GM12878 (cell line): ENCODE measurements around the gene PYM1. TPM values are rescaled to one million over a fixed set of nuclear protein-coding genes. Genes with fewer than 3 reads are reported as not detected.
A peak's percentile ranks its signal among the peaks of the same experiment; 100 is the strongest.

Source experiments
- ATAC-seq: fragments of 200-7000 bp; cut with Tn5 transposase; 3 replicates; pipeline ENCODE4 v1.9.1; 2020; ENCODE audit warnings: mild to moderate bottlenecking, moderate library complexity
- BruUV-seq: library from RNA; stranded (reverse); fragments of 400-500 nt; replicated peaks from 2 replicates; lab custom pipeline; 2021; lab: Mats Ljungman, UMichigan
- CTCF ChIA-PET: fragments of 300-600 bp; sonication (Branson Sonifier 250); formaldehyde crosslinking; extraction: SDS; loops from one replicate; lab custom pipeline; 2021; ENCODE audit warnings: inconsistent platforms; lab: Yijun Ruan, JAX
- POLR2A ChIA-PET: fragments of 350-600 bp; formaldehyde crosslinking; extraction: SDS; loops from one replicate; lab custom pipeline; 2021; ENCODE audit warnings: inconsistent platforms; lab: Charles Lee
- RAD21 ChIA-PET: fragments of 300-600 bp; sonication (Branson Sonifier 250); formaldehyde crosslinking; loops from one replicate; lab custom pipeline; 2023; ENCODE audit warnings: antibody characterized with exemption; ENCODE audit not compliant: unreplicated experiment; lab: Charles Lee
- SMC1A ChIA-PET: fragments of 300-600 bp; sonication (Branson Sonifier 250); formaldehyde crosslinking; loops from one replicate; lab custom pipeline; 2023; ENCODE audit not compliant: unreplicated experiment, uncharacterized antibody; lab: Charles Lee
- DNase-seq: peaks from one replicate; pipeline ENCODE4 v3.0.0-alpha.2; 2011; ENCODE audit warnings: low read depth, low spot score
- FAIRE-seq: peaks from 3 replicates; lab custom pipeline; 2011; peaks lifted over from hg19 to GRCh38; lab: Jason Lieb, UNC
- H2AFZ ChIP-seq: 2 replicates; pipeline ENCODE4 v1.6.0; 2011; ENCODE audit warnings: low read depth, low read length, control low read depth; ENCODE audit not compliant: control insufficient read depth
- H3K27ac ChIP-seq: 2 replicates; pipeline ENCODE4 v1.5.1; 2011; ENCODE audit warnings: control low read depth; ENCODE audit not compliant: control insufficient read depth, insufficient read depth
- H3K27me3 ChIP-seq, 2 experiments: replicated peaks in 1 of 2; 2 replicates each; pipeline versions ENCODE4 v1.6.0 to v1.6.1; 2011; ENCODE audit warnings: low read length in 1 of 2; ENCODE audit not compliant: control insufficient read depth in 2 of 2, insufficient read depth in 2 of 2
- H3K36me3 ChIP-seq, 2 experiments: 2 replicates each; pipeline ENCODE4 v1.5.1; 2011; ENCODE audit warnings: low read length in 1 of 2; ENCODE audit not compliant: control insufficient read depth in 2 of 2, insufficient read depth in 2 of 2
- H3K4me1 ChIP-seq: 2 replicates; pipeline ENCODE4 v1.6.1; 2011; ENCODE audit warnings: mild to moderate bottlenecking, low read length, moderate library complexity, mixed read lengths; ENCODE audit not compliant: control insufficient read depth, insufficient read depth
- H3K4me2 ChIP-seq: 2 replicates; pipeline ENCODE4 v1.6.0; 2011; ENCODE audit warnings: control low read depth; ENCODE audit not compliant: control insufficient read depth, insufficient read depth
- H3K4me3 ChIP-seq: fragments of 200-600 bp; sonication (generic); 2 replicates; pipeline ENCODE4 v1.5.1; 2016
- H3K79me2 ChIP-seq: 2 replicates; pipeline ENCODE4 v1.6.0; 2011; ENCODE audit warnings: low read length; ENCODE audit not compliant: control insufficient read depth, insufficient read depth
- H3K9ac ChIP-seq: 2 replicates; pipeline ENCODE4 v1.8.0; 2011; ENCODE audit warnings: low read length, control low read depth, mixed read lengths; ENCODE audit not compliant: control insufficient read depth, insufficient read depth
- H3K9me3 ChIP-seq: replicated peaks from 3 replicates; pipeline ENCODE4 v1.5.1; 2011; ENCODE audit warnings: mild to moderate bottlenecking, low read length; ENCODE audit not compliant: control insufficient read depth, insufficient read depth
- H4K20me1 ChIP-seq: 2 replicates; pipeline ENCODE4 v1.6.0; 2011; ENCODE audit not compliant: control insufficient read depth, insufficient read depth
- CREB1 ChIP-seq: IDR thresholded peaks from 2 replicates; pipeline ENCODE4 v1.6.1; 2012; ENCODE audit warnings: low read depth, mild to moderate bottlenecking, inconsistent platforms
- EGR1 ChIP-seq, 2 experiments: IDR thresholded peaks; 1 replicate in 1 of 2; 2 replicates in 1 of 2; pipeline ENCODE4 v1.6.1; 2011 to 2012; ENCODE audit warnings: low read depth in 2 of 2, low read length in 2 of 2, borderline replicate concordance in 1 of 2, mild to moderate bottlenecking in 1 of 2, moderate library complexity in 1 of 2
- EP300 ChIP-seq, 2 experiments: fragments of 150-350 bp in 1 of 2; IDR thresholded peaks; 2 replicates each; pipeline ENCODE4 v1.6.1; 2011 to 2012; ENCODE audit warnings: low read depth in 2 of 2, low read length in 2 of 2, borderline replicate concordance in 1 of 2, improper control_type of control experiment in 1 of 2, inconsistent platforms in 1 of 2; ENCODE audit not compliant: control insufficient read depth in 1 of 2
- IKZF1 ChIP-seq: fragments of 450-650 bp; conservative IDR thresholded peaks from 2 replicates; pipeline ENCODE4 v1.6.1; 2017; ENCODE audit warnings: antibody characterized with exemption, mild to moderate bottlenecking
- MEF2B ChIP-seq: fragments of 450-650 bp; IDR thresholded peaks from 2 replicates; pipeline ENCODE4 v1.6.1; 2018; ENCODE audit warnings: mild to moderate bottlenecking, moderate library complexity; ENCODE audit not compliant: partially characterized antibody, poor library complexity, severe bottlenecking
- POLR2A ChIP-seq: IDR thresholded peaks from 2 replicates; pipeline ENCODE4 v1.6.1; 2011; ENCODE audit warnings: low read depth, mild to moderate bottlenecking, low read length
- SRF ChIP-seq, 2 experiments: IDR thresholded peaks; 2 replicates each; pipeline ENCODE4 v1.6.1; 2011; ENCODE audit warnings: low read depth in 2 of 2, low read length in 2 of 2, mild to moderate bottlenecking in 1 of 2, moderate library complexity in 1 of 2
- TCF12 ChIP-seq: IDR thresholded peaks from 2 replicates; pipeline ENCODE4 v1.6.1; 2011; ENCODE audit warnings: low read depth, mild to moderate bottlenecking, low read length
- USF1 ChIP-seq: IDR thresholded peaks from 2 replicates; pipeline ENCODE4 v1.6.1; 2011; ENCODE audit warnings: borderline replicate concordance, low read depth, mild to moderate bottlenecking, moderate library complexity, mixed read lengths, low read length; ENCODE audit not compliant: insufficient read depth; ENCODE audit errors: extremely low read length
- YY1 ChIP-seq: IDR thresholded peaks from 2 replicates; pipeline ENCODE4 v1.6.1; 2011; ENCODE audit warnings: low read depth, mild to moderate bottlenecking, low read length
- WGBS: methylation state at CpG from one replicate; pipeline ENCODE4 v1.1.6; 2016; ENCODE audit warnings: low lambda C conversion rate; ENCODE audit not compliant: insufficient replicate concordance, insufficient coverage; ENCODE audit errors: missing lambda C conversion rate; 5-methylcytosine and 5-hydroxymethylcytosine counted together
- in situ Hi-C: fragments of 300-500 bp; cut with MboI; formaldehyde crosslinking; loops from 9 replicates; pipeline ENCODE4 v1.14.3; 2018; ENCODE audit warnings: mixed read lengths
- intact Hi-C: fragments of 100-400 bp; cut with micrococcal nuclease; formaldehyde crosslinking; loops from one replicate; pipeline ENCODE4 v1.14.2; 2022; ENCODE audit not compliant: unreplicated experiment
- polyA plus RNA-seq, 11 experiments: library from polyadenylated mRNA; depleted of rRNA in 4 of 11; unstranded in 6 of 11; stranded (reverse) in 5 of 11; fragments of >200 nt; fragmentation: Nextera tagmentation in 4 of 11; fragmentation: Illumina TruSeq in 1 of 11; extraction: Ambion mirVana in 4 of 11; extraction: Trizol in 1 of 11; gene quantifications; 1 replicate in 1 of 11; 2 replicates in 10 of 11; pipeline versions ENCODE4 v1.2.1 to v1.2.3, GENCODE V29; 2011 to 2016; ENCODE audit warnings: inconsistent platforms in 2 of 11, missing spikeins in 2 of 11, low read depth in 1 of 11
- total RNA-seq, 4 experiments: library from RNA; depleted of rRNA in 3 of 4; stranded (reverse); fragments of >200 nt in 3 of 4; fragmentation: Illumina TruSeq in 1 of 4; extraction: Trizol in 1 of 4; gene quantifications; 2 replicates each; pipeline versions ENCODE4 v1.2.1 to v1.2.3, GENCODE V29; 2013 to 2021
- TF ChIP-seq, protein P1 (sequence below): IDR thresholded peaks from 2 replicates; pipeline ENCODE4 v1.6.1; 2011; ENCODE audit warnings: borderline replicate concordance, low read depth, mild to moderate bottlenecking, moderate library complexity, low read length; ENCODE audit not compliant: insufficient read depth, poor library complexity, severe bottlenecking

The PYM1 gene
- total and polyA plus RNA-seq, 10 of the 15 experiments (the other 5 are each of a cell fraction or from before 2014, with no cell fraction given) = 33.9 to 93.4 (median 55.8) TPM

- FAIRE-seq = no peak
Measured at GRCh38 chr12:55931780-55932550, 4.3 kb upstream of the PYM1 start.

More at GRCh38 chr12:55931780-55932550, 4.3 kb upstream of the PYM1 start:
- WGBS = 1% methylated on average over 34 of the region's 60 CpGs
- DNase-seq (no peak), ATAC-seq (peak; percentile 28)
- peak overlapping the region; percentile 99 for H3K4me3 ChIP-seq
- POLR2A ChIA-PET = interaction anchor here (0.5 to 7.3 kb wide), 18 partner anchors 15 to 1651 kb away, joined by 3 to 66 read pairs (median 4); partner anchors contain the start of genes CD63, DNAJC14, HNRNPA1 and ORMDL2
- H3K27ac ChIP-seq = peak overlapping the region; percentile 83
- peak overlapping the region; percentile 72 for H3K9ac ChIP-seq
- H3K27me3 ChIP-seq = no peaks in the 10 kb centered on the region
- no peaks in the 10 kb centered on the region for H4K20me1 ChIP-seq
- CTCF ChIA-PET = interaction anchor here (0.6 to 4.5 kb wide), 10 partner anchors 8 to 202 kb away, joined by 3 to 37 read pairs (median 8); no protein-coding TSS in a partner anchor
- peak in 1 of 2 experiments; percentile 23; a peak in 1 of 4 replicates for TF ChIP-seq SRF (IDR thresholded peaks at IDR 0.05; ENCODE audit: low read depth in 2 of 2, low read length in 2 of 2)
- 0 out of 2 replicates have a peak, but pooled peaks have one; percentile 23 for TF ChIP-seq IKZF1
- TF ChIP-seq CREB1 = peak; percentile 18; the same call in 1 of the 2 replicates
- TF ChIP-seq USF1 = no peak
- TF ChIP-seq POLR2A = peak; percentile 45
- no peak for TF ChIP-seq EP300 (IDR thresholded peaks at IDR 0.05; ENCODE audit: borderline replicate concordance in 1 of 2, control insufficient read depth in 1 of 2, low read depth in 2 of 2, low read length in 2 of 2)
- peak in 1 of 2 experiments; percentile 22; a peak in 1 of 3 replicates for TF ChIP-seq EGR1 (IDR thresholded peaks at IDR 0.05; ENCODE audit: borderline replicate concordance in 1 of 2, low read depth in 2 of 2, low read length in 2 of 2)
- 0 out of 2 replicates have a peak, but pooled peaks have one; percentile 12 for TF ChIP-seq YY1
- TF ChIP-seq TCF12 = 0 out of 2 replicates have a peak, but pooled peaks have one; percentile 4
- TF ChIP-seq, protein P1, sequence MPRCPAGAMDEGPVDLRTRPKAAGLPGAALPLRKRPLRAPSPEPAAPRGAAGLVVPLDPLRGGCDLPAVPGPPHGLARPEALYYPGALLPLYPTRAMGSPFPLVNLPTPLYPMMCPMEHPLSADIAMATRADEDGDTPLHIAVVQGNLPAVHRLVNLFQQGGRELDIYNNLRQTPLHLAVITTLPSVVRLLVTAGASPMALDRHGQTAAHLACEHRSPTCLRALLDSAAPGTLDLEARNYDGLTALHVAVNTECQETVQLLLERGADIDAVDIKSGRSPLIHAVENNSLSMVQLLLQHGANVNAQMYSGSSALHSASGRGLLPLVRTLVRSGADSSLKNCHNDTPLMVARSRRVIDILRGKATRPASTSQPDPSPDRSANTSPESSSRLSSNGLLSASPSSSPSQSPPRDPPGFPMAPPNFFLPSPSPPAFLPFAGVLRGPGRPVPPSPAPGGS = no peak
- TF ChIP-seq MEF2B = peak; percentile 6
- SMC1A ChIA-PET = interaction anchor here (0.6 to 3.4 kb wide), 10 partner anchors 8 to 194 kb away, joined by 3 to 16 read pairs (median 4); partner anchors contain the start of genes DNAJC14, ORMDL2 and SARNP
- peak overlapping the region; percentile 79 for H3K4me2 ChIP-seq
- no TSS peak for BruUV-seq
- peak overlapping the region; percentile 53 for H2AFZ ChIP-seq
- peaks cover 32% of the 10 kb centered on the region for H3K79me2 ChIP-seq
- peaks cover 8% of the 10 kb centered on the region; the same call in 1 of the 2 replicates for H3K4me1 ChIP-seq
- in situ Hi-C loops (no loop called here), intact Hi-C loops (loop anchor here (1.0 kb wide), 1 partner anchor 41 kb away; no protein-coding TSS in a partner anchor)
- no peaks in the 10 kb centered on the region for H3K9me3 ChIP-seq
- no peaks in the 10 kb centered on the region; a peak in 1 of 4 replicates for H3K36me3 ChIP-seq
- RAD21 ChIA-PET = interaction anchor here (0.6 to 5.3 kb wide), 8 partner anchors 8 to 193 kb away, joined by 4 to 25 read pairs (median 11); partner anchors contain the start of genes DNAJC14, ORMDL2, RAB5B and SARNP
